H1 (cell line): ENCODE results near the gene CACNA2D1. TPM values are rescaled to one million over a fixed set of nuclear protein-coding genes. Genes with fewer than 3 reads are reported as not detected.

ENCODE experiments used
- CTCF ChIA-PET: fragments of 300-600 bp; sonication (Branson Sonifier 250); formaldehyde crosslinking; loops from one replicate; lab custom pipeline; 2021; ENCODE audit not compliant: partially characterized antibody; lab: Charles Lee
- POLR2A ChIA-PET: fragments of 300-600 bp; sonication (Branson Sonifier 250); formaldehyde crosslinking; loops from one replicate; lab custom pipeline; 2021; ENCODE audit warnings: inconsistent platforms; ENCODE audit not compliant: partially characterized antibody; lab: Charles Lee
- DNase-seq, 2 experiments: peaks; one replicate each; pipeline versions ENCODE4 v3.0.0 to v3.0.0-alpha.2; 2010 to 2022; ENCODE audit warnings: low spot score in 2 of 2, low read depth in 1 of 2, mixed read lengths in 1 of 2
- FAIRE-seq: peaks from 2 replicates; lab custom pipeline; 2011; peaks lifted over from hg19 to GRCh38; lab: Jason Lieb, UNC
- H2AFZ ChIP-seq: 2 replicates; pipeline ENCODE4 v1.8.1; 2012; ENCODE audit warnings: low read length, inconsistent platforms
- H2AK5ac ChIP-seq: 2 replicates; pipeline ENCODE4 v1.6.1; 2013; ENCODE audit warnings: low read depth, low read length
- H2BK120ac ChIP-seq: replicated peaks from 2 replicates; pipeline ENCODE3; 2013; ENCODE audit warnings: low read depth, low read length, inconsistent platforms
- H2BK12ac ChIP-seq: 2 replicates; pipeline ENCODE4 v1.6.1; 2013; ENCODE audit warnings: low read depth, low read length
- H2BK15ac ChIP-seq: 2 replicates; pipeline ENCODE4 v1.6.1; 2013; ENCODE audit warnings: low read length
- H2BK20ac ChIP-seq: 2 replicates; pipeline ENCODE4 v1.6.1; 2013; ENCODE audit warnings: low read length
- H2BK5ac ChIP-seq: 2 replicates; pipeline ENCODE4 v1.6.1; 2013; ENCODE audit warnings: low read depth, low read length
- H3K14ac ChIP-seq: 2 replicates; pipeline ENCODE4 v1.6.1; 2013; ENCODE audit warnings: inconsistent platforms; ENCODE audit not compliant: insufficient read length
- H3K18ac ChIP-seq: 2 replicates; pipeline ENCODE4 v1.6.1; 2013; ENCODE audit warnings: low read length; ENCODE audit errors: extremely low read depth
- H3K23ac ChIP-seq: 2 replicates; pipeline ENCODE4 v1.6.1; 2013; ENCODE audit warnings: inconsistent platforms; ENCODE audit not compliant: insufficient read length
- H3K23me2 ChIP-seq: 2 replicates; pipeline ENCODE4 v1.6.1; 2013; ENCODE audit warnings: low read depth, low read length
- H3K27ac ChIP-seq: 2 replicates; pipeline ENCODE4 v1.6.1; 2011; ENCODE audit warnings: low read depth, low read length, inconsistent platforms
- H3K27me3 ChIP-seq, 4 experiments: replicated peaks in 1 of 4; 1 replicate in 1 of 4; 2 replicates in 3 of 4; pipeline versions ENCODE4 v1.6.1 to v1.8.1; 2011 to 2013; ENCODE audit warnings: low read length in 3 of 4, mild to moderate bottlenecking in 3 of 4, inconsistent platforms in 2 of 4, mixed read lengths in 2 of 4, moderate library complexity in 1 of 4; ENCODE audit not compliant: control insufficient read depth in 3 of 4, insufficient read depth in 3 of 4; ENCODE audit errors: extremely low read depth in 1 of 4
- H3K36me3 ChIP-seq, 4 experiments: 2 replicates each; pipeline versions ENCODE4 v1.6.1 to v1.8.1; 2011 to 2013; ENCODE audit warnings: mild to moderate bottlenecking in 4 of 4, low read length in 3 of 4, moderate library complexity in 2 of 4, control low read depth in 1 of 4, inconsistent platforms in 1 of 4; ENCODE audit not compliant: insufficient read depth in 4 of 4, control insufficient read depth in 2 of 4
- H3K4ac ChIP-seq: replicated peaks from 2 replicates; pipeline ENCODE3; 2013; ENCODE audit warnings: low read length, low read depth, mixed read lengths, inconsistent platforms; ENCODE audit not compliant: insufficient read length
- H3K4me1 ChIP-seq, 4 experiments: replicated peaks in 1 of 4; 1 replicate in 1 of 4; 2 replicates in 3 of 4; pipeline versions ENCODE4 v1.6.1 to v1.8.1; 2011 to 2013; ENCODE audit warnings: low read length in 3 of 4, inconsistent platforms in 2 of 4, mixed read lengths in 1 of 4; ENCODE audit not compliant: insufficient read depth in 4 of 4, control insufficient read depth in 3 of 4
- H3K4me2 ChIP-seq, 2 experiments: 2 replicates each; pipeline versions ENCODE4 v1.6.1 to v1.8.1; 2011 to 2013; ENCODE audit warnings: low read depth in 2 of 2, low read length in 2 of 2, control low read depth in 1 of 2, inconsistent platforms in 1 of 2, mild to moderate bottlenecking in 1 of 2; ENCODE audit not compliant: insufficient read depth in 1 of 2
- H3K4me3 ChIP-seq, 4 experiments: fragments of 200-600, 300-600 bp in 1 of 4; sonication (generic), shearing (Covaris generic), sonication (Bioruptor Twin) in 1 of 4; 2 replicates each; pipeline versions ENCODE4 v1.5.1 to v1.8.1; 2011 to 2016; ENCODE audit warnings: low read length in 4 of 4, low read depth in 3 of 4, control low read depth in 2 of 4, inconsistent platforms in 2 of 4, mild to moderate bottlenecking in 2 of 4, mixed read lengths in 1 of 4, moderate library complexity in 1 of 4; ENCODE audit not compliant: insufficient read depth in 2 of 4; ENCODE audit errors: extremely low read depth in 1 of 4
- H3K56ac ChIP-seq: replicated peaks from 2 replicates; pipeline ENCODE3; 2013; ENCODE audit warnings: low read depth, mild to moderate bottlenecking, mixed read lengths, low read length, inconsistent platforms; ENCODE audit not compliant: insufficient read length
- H3K79me1 ChIP-seq: 2 replicates; pipeline ENCODE4 v1.6.1; 2013; ENCODE audit warnings: low read depth, low read length, control low read depth
- H3K79me2 ChIP-seq, 2 experiments: 2 replicates each; pipeline versions ENCODE4 v1.6.1 to v1.8.1; 2012 to 2013; ENCODE audit warnings: low read length in 2 of 2, mild to moderate bottlenecking in 2 of 2, inconsistent platforms in 1 of 2; ENCODE audit not compliant: insufficient read depth in 2 of 2, control insufficient read depth in 1 of 2
- H3K9ac ChIP-seq, 4 experiments: replicated peaks in 1 of 4; 1 replicate in 1 of 4; 2 replicates in 3 of 4; pipeline versions ENCODE4 v1.6.1 to v1.8.1; 2011 to 2013; ENCODE audit warnings: low read depth in 3 of 4, low read length in 3 of 4, control low read depth in 2 of 4, mild to moderate bottlenecking in 2 of 4, moderate library complexity in 2 of 4, inconsistent platforms in 1 of 4; ENCODE audit errors: extremely low read depth in 1 of 4
- H3K9me3 ChIP-seq, 2 experiments: 2 replicates each; pipeline versions ENCODE4 v1.6.1 to v1.8.1; 2012 to 2013; ENCODE audit warnings: mild to moderate bottlenecking in 2 of 2, moderate library complexity in 2 of 2, control low read depth in 1 of 2, inconsistent platforms in 1 of 2, low read depth in 1 of 2, low read length in 1 of 2, mixed read lengths in 1 of 2; ENCODE audit not compliant: insufficient read depth in 2 of 2
- H4K20me1 ChIP-seq, 2 experiments: replicated peaks in 1 of 2; 2 replicates each; pipeline versions ENCODE3 to v1.8.1; 2011 to 2013; ENCODE audit warnings: inconsistent platforms in 2 of 2, low read length in 2 of 2, mild to moderate bottlenecking in 1 of 2; ENCODE audit not compliant: insufficient read depth in 2 of 2, control insufficient read depth in 1 of 2
- H4K5ac ChIP-seq: 2 replicates; pipeline ENCODE4 v1.6.1; 2013; ENCODE audit warnings: low read length, low read depth, mixed read lengths, inconsistent platforms; ENCODE audit not compliant: insufficient read length
- H4K8ac ChIP-seq: 2 replicates; pipeline ENCODE4 v1.8.0; 2013; ENCODE audit warnings: mild to moderate bottlenecking, moderate library complexity, low read length, inconsistent platforms; ENCODE audit not compliant: insufficient read depth; ENCODE audit errors: extremely low read depth
- H4K91ac ChIP-seq: replicated peaks from 2 replicates; pipeline ENCODE3; 2013; ENCODE audit warnings: low read length, mixed read lengths, inconsistent platforms; ENCODE audit not compliant: insufficient read length
- ATF3 ChIP-seq: IDR thresholded peaks from 2 replicates; pipeline ENCODE4 v1.6.1; 2011; ENCODE audit warnings: low read depth, mild to moderate bottlenecking, low read length; ENCODE audit not compliant: insufficient read depth
- HDAC6 ChIP-seq: IDR thresholded peaks from one replicate; pipeline ENCODE4 v1.7.1; 2012; ENCODE audit warnings: low read depth, mild to moderate bottlenecking, inconsistent platforms, low read length, moderate library complexity
- POLR2AphosphoS5 ChIP-seq: IDR thresholded peaks from 2 replicates; pipeline ENCODE4 v1.6.1; 2011; ENCODE audit warnings: low read depth, low read length
- SUZ12 ChIP-seq: fragments of 200-600 bp; sonication (generic); IDR thresholded peaks from 2 replicates; pipeline ENCODE4 v1.6.1; 2012; ENCODE audit warnings: mild to moderate bottlenecking, inconsistent platforms, low read length, moderate library complexity, mixed read lengths
- WGBS, 2 experiments: shearing (Covaris generic) in 1 of 2; methylation state at CpG; one replicate each; pipeline versions ENCODE4 v1.1.6 to v1.1.7; 2013 to 2015; ENCODE audit warnings: low lambda C conversion rate in 2 of 2, mixed read lengths in 2 of 2, inconsistent platforms in 1 of 2, low coverage in 1 of 2, missing lambda C conversion rate in 1 of 2; ENCODE audit not compliant: insufficient replicate concordance in 2 of 2, insufficient coverage in 1 of 2, insufficient read length in 1 of 2; ENCODE audit errors: extremely low coverage in 1 of 2, missing lambda C conversion rate in 1 of 2; 5-methylcytosine and 5-hydroxymethylcytosine counted together
- polyA plus RNA-seq, 7 experiments: library from polyadenylated mRNA; depleted of rRNA in 3 of 7; stranded (reverse) in 5 of 7; unstranded in 2 of 7; fragments of >200 nt in 5 of 7; fragments of 200-250 nt in 2 of 7; gene quantifications; 1 replicate in 5 of 7; 2 replicates in 1 of 7; 4 replicates in 1 of 7; pipeline versions ENCODE4 v1.2.1 to v1.2.3, GENCODE V29; 2011 to 2013; ENCODE audit warnings: missing spikeins in 2 of 7, mixed read lengths in 2 of 7
- total RNA-seq: library from RNA; stranded (reverse); fragmentation: NEBNext Ultra II Directional; extraction: Animal tissue kit (Norgen Biotek cat#: 25700); gene quantifications from 2 replicates; pipeline ENCODE4 v1.2.1, GENCODE V29; 2021

CACNA2D1 gene
- total and polyA plus RNA-seq, 2 of the 8 experiments (the other 6 are each of a cell fraction or from before 2014, with no cell fraction given): 4.3 to 27.3 TPM

GRCh38 chr7:82114237-82114636 is 329.3 kb downstream of the CACNA2D1 start:
- TF ChIP-seq ATF3: no peak
- no peak for TF ChIP-seq HDAC6
- no peak for TF ChIP-seq SUZ12
- TF ChIP-seq POLR2AphosphoS5: no peak
- Histone ChIP-seq H2AK5ac (no peak overlapping the region), H3K4me2 (no peak overlapping the region), H4K20me1 (no peaks in the 10 kb centered on the region), H3K9me3 (no peaks in the 10 kb centered on the region), H4K5ac (no peak overlapping the region), H3K23me2 (no peaks in the 10 kb centered on the region; the same call in 1 of the 2 replicates), H2BK120ac (no peak overlapping the region), H2BK12ac (no peak overlapping the region), H3K36me3 (no peaks in the 10 kb centered on the region), H4K8ac (no peak overlapping the region), H3K56ac (no peak overlapping the region), H3K14ac (no peak overlapping the region), H3K4ac (no peak overlapping the region), H2BK20ac (no peak overlapping the region), H2BK5ac (no peak overlapping the region), H3K27ac (no peak overlapping the region), H3K18ac (no peak overlapping the region), H2AFZ (no peak overlapping the region), H3K4me3 (no peak overlapping the region), H3K9ac (no peak overlapping the region), H4K91ac (no peak overlapping the region), H3K27me3 (no peaks in the 10 kb centered on the region), H3K23ac (no peak overlapping the region), H3K79me1 (no peaks in the 10 kb centered on the region), H3K79me2 (no peaks in the 10 kb centered on the region), H2BK15ac (no peak overlapping the region), H3K4me1 (no peaks in the 10 kb centered on the region)
- WGBS, 2 experiments: 85% methylated on average over 6 of the region's 6 CpGs; no CpG with 5 or more reads in 1 of the 2 experiments
- DNase-seq (no peak), FAIRE-seq (no peak)
- ChIA-PET POLR2A (no interaction called here), CTCF (no interaction called here)
